T-cell (primary cell): ENCODE data around the gene LGI4. TPM values are rescaled to one million over a fixed set of nuclear protein-coding genes. Genes with fewer than 3 reads are reported as not detected.
A peak's percentile ranks its signal among the peaks of the same experiment; 100 is the strongest.
"Not testable (repeated sequence)": the region's sequence is repeated elsewhere in the genome, so short reads cannot be mapped to it uniquely, and the experiment has no call there.

Experiments used
- ATAC-seq, 4 experiments: fragments of 200-7000 bp in 3 of 4; fragments of 150-1000 bp in 1 of 4; cut with Tn5 transposase; replicated peaks in 1 of 4; 1 replicate in 3 of 4; 2 replicates in 1 of 4; pipeline ENCODE4 v1.10.0; 2021; ENCODE audit warnings: moderate library complexity in 3 of 4, mild to moderate bottlenecking in 2 of 4, moderate number of reproducible peaks in 1 of 4
- CTCF ChIA-PET, 2 donors: fragments of 300-600 bp; sonication (Branson Sonifier 250); formaldehyde crosslinking; loops; one replicate each; lab custom pipeline; 2022; ENCODE audit warnings: antibody characterized with exemption in 2 of 2; lab: Charles Lee
- POLR2A ChIA-PET, 2 donors: fragments of 300-600 bp; sonication (Branson Sonifier 250); formaldehyde crosslinking; loops; one replicate each; lab custom pipeline; 2022; ENCODE audit warnings: antibody characterized with exemption in 2 of 2; lab: Charles Lee
- DNase-seq, 35 experiments: peaks; one replicate each; pipeline versions ENCODE4 v3.0.0 to v3.0.0-alpha.2; 2013 to 2023
- H3K27ac ChIP-seq: one replicate; pipeline ENCODE4 v1.5.1; 2013; ENCODE audit warnings: low read length
- H3K27me3 ChIP-seq, 2 experiments: replicated peaks in 1 of 2; 1 replicate in 1 of 2; 2 replicates in 1 of 2; pipeline versions ENCODE4 v1.6.1 to v1.7.0; 2013; ENCODE audit warnings: low read length in 1 of 2, mixed read lengths in 1 of 2; ENCODE audit not compliant: control insufficient read depth in 2 of 2, insufficient read depth in 2 of 2; ENCODE audit errors: extremely low read depth in 1 of 2
- H3K36me3 ChIP-seq, 2 donors: 1 replicate in 1 of 2; 2 replicates in 1 of 2; pipeline versions ENCODE4 v1.6.1 to v1.7.0; 2013; ENCODE audit warnings: low read length in 1 of 2; ENCODE audit not compliant: control insufficient read depth in 2 of 2, insufficient read depth in 1 of 2; ENCODE audit errors: extremely low read depth in 1 of 2
- H3K4me1 ChIP-seq, 2 experiments: 1 replicate in 1 of 2; 2 replicates in 1 of 2; pipeline versions ENCODE4 v1.6.1 to v1.7.0; 2013; ENCODE audit warnings: low read length in 2 of 2, mixed read lengths in 1 of 2; ENCODE audit not compliant: insufficient read depth in 2 of 2, control insufficient read depth in 1 of 2; ENCODE audit errors: extremely low read depth in 1 of 2
- H3K4me3 ChIP-seq, 2 donors: 1 replicate in 1 of 2; 2 replicates in 1 of 2; pipeline versions ENCODE4 v1.5.1 to v1.7.0; 2013; ENCODE audit warnings: mild to moderate bottlenecking in 2 of 2, low read length in 1 of 2, moderate library complexity in 1 of 2; ENCODE audit not compliant: control insufficient read depth in 1 of 2; ENCODE audit errors: extremely low read depth in 1 of 2
- H3K9me3 ChIP-seq: 2 replicates; pipeline ENCODE4 v1.7.0; 2013
- H3K27ac Mint-ChIP-seq, 2 donors: one replicate each; pipeline ENCODE4 v1.8.0; 2020 to 2021; ENCODE audit warnings: mild to moderate bottlenecking in 2 of 2, mixed read lengths in 2 of 2
- H3K27me3 Mint-ChIP-seq, 2 donors: one replicate each; pipeline ENCODE4 v1.8.0; 2021 to 2022; ENCODE audit warnings: mixed read lengths in 2 of 2
- H3K36me3 Mint-ChIP-seq: one replicate; pipeline ENCODE4 v1.8.0; 2021; ENCODE audit warnings: mixed read lengths
- H3K4me1 Mint-ChIP-seq, 3 donors: one replicate each; pipeline ENCODE4 v1.8.0; 2020 to 2022; ENCODE audit warnings: mixed read lengths in 3 of 3, mild to moderate bottlenecking in 1 of 3
- H3K4me3 Mint-ChIP-seq, 3 donors: one replicate each; pipeline ENCODE4 v1.8.0; 2020 to 2022; ENCODE audit warnings: mild to moderate bottlenecking in 3 of 3, mixed read lengths in 3 of 3, moderate library complexity in 3 of 3
- H3K9me3 Mint-ChIP-seq, 3 donors: one replicate each; pipeline ENCODE4 v1.8.0; 2020 to 2022; ENCODE audit warnings: mixed read lengths in 3 of 3
- WGBS: methylation state at CpG from one replicate; pipeline ENCODE4 v1.1.5; 2013; ENCODE audit warnings: missing lambda C conversion rate; ENCODE audit not compliant: insufficient coverage; 5-methylcytosine and 5-hydroxymethylcytosine counted together
- total RNA-seq, 35 experiments: library from RNA in 6 of 35; stranded (reverse) in 6 of 35; fragments of 120-200 nt in 1 of 35; gene quantifications; one replicate each; pipeline versions ENCODE4 v1.2.1 to v1.2.4 and lab custom pipeline; 2013 to 2026

LGI4 gene
- total RNA-seq, 5 donors from 2014 or later (not counting 1 experiment from before 2014, with no cell fraction given) = 0.15 to 1.1 (median 0.89) TPM

GRCh38 chr19:35136231-35136630 lies 1.4 kb upstream of the LGI4 start:
- DNase-seq (no peak), ATAC-seq (no peak)
- H3K4me3 ChIP-seq = no peak overlapping the region
- ChIA-PET CTCF (interaction anchor here in 1 of 2 donors (0.6 to 1.3 kb wide), 3 partner anchors 10 to 471 kb away, joined by 4 read pairs; no protein-coding TSS in a partner anchor), POLR2A (interaction anchor here in 1 of 2 donors (0.8 kb wide), 1 partner anchor 32 kb away, joined by 3 read pairs; no protein-coding TSS in a partner anchor)
- peaks cover 0 to 17% of the 10 kb centered on the region in 2 experiments for H3K27me3 ChIP-seq
- Mint-ChIP-seq H3K4me1 (peaks cover 10 to 18% (median 14%) of the 10 kb centered on the region in 3 donors), H3K27ac (no peak overlapping the region), H3K4me3 (no peak overlapping the region), H3K9me3 (peaks cover 0 to 12% (median 0%) of the 10 kb centered on the region in 3 donors), H3K27me3 (peaks cover 0 to 3% of the 10 kb centered on the region in 2 donors), H3K36me3 (no peaks in the 10 kb centered on the region)
- H3K9me3 ChIP-seq = no peaks in the 10 kb centered on the region
- WGBS = 79% methylated on average over 10 of the region's 11 CpGs
- no peak overlapping the region for H3K27ac ChIP-seq
- H3K4me1 ChIP-seq = peaks cover 0 to 15% of the 10 kb centered on the region in 2 experiments
- no peaks in the 10 kb centered on the region for H3K36me3 ChIP-seq

- Histone ChIP-seq H3K27ac (no peak overlapping the region), H3K4me1 (peaks cover 0 to 9% of the 10 kb centered on the region in 2 experiments), H3K27me3 (peaks cover 0 to 16% of the 10 kb centered on the region in 2 experiments), H3K36me3 (no peaks in the 10 kb centered on the region), H3K4me3 (no peak overlapping the region), H3K9me3 (no peaks in the 10 kb centered on the region)
- ATAC-seq = peak; percentile 59 to 86 (median 80)
- H3K27me3 Mint-ChIP-seq = no peaks in the 10 kb centered on the region
- peak in 29 of 35 experiments; percentile 29 to 77 (median 54) for DNase-seq
- CTCF ChIA-PET = interaction anchor here in 1 of 2 donors (1.1 kb wide), 1 partner anchor 19 kb away, joined by 4 read pairs; the partner anchor contains the start of gene FXYD5
- H3K9me3 Mint-ChIP-seq = peaks cover 0 to 12% (median 0%) of the 10 kb centered on the region in 3 donors
- H3K27ac Mint-ChIP-seq = no peak overlapping the region
- 0% methylated on average over 3 of the region's 7 CpGs for WGBS
- no peak overlapping the region for H3K4me3 Mint-ChIP-seq
- POLR2A ChIA-PET = no interaction called here
- peaks cover 2 to 12% (median 8%) of the 10 kb centered on the region in 3 donors for H3K4me1 Mint-ChIP-seq
- H3K36me3 Mint-ChIP-seq = no peaks in the 10 kb centered on the region
These were observed 590 bp upstream of the LGI4 start for GRCh38 chr19:35135389-35135909.

DNA sequence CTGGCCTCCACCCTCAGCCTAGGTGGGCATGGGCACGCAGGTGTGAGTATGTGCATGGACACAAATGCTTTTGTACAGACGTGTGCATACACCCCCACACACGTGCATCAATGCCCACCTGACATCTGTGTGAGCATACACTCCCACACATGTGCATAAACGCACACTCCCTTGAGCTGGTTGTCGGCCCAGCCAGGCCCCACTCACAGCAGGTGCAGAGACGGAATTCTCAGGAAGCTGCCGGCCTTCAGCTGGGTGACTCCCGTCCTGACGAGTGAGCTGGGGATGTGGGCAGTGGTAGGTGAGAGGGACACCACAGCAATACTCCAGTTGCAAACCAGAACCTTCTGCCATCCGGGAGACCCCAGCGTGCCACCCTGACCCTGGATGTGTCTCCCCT lies 1.0 kb downstream of the LGI4 start:
- H3K9me3 ChIP-seq = no peaks in the 10 kb centered on the region
- peaks cover 0 to 6% of the 10 kb centered on the region in 2 experiments for H3K4me1 ChIP-seq
- no peak overlapping the region for H3K27ac Mint-ChIP-seq
- H3K9me3 Mint-ChIP-seq = peaks cover 0 to 12% (median 0%) of the 10 kb centered on the region in 3 donors
- no peak overlapping the region for H3K4me3 ChIP-seq
- no peaks in the 10 kb centered on the region for H3K27me3 Mint-ChIP-seq
- ChIA-PET CTCF (no interaction called here), POLR2A (interaction anchor here in 1 of 2 donors (0.5 kb wide), 1 partner anchor 50 kb away, joined by 3 read pairs; no protein-coding TSS in a partner anchor)
- 84% methylated on average over 4 of the region's 11 CpGs for WGBS
- H3K4me3 Mint-ChIP-seq = no peak overlapping the region
- H3K4me1 Mint-ChIP-seq = peaks cover 0 to 12% (median 8%) of the 10 kb centered on the region in 3 donors
- H3K36me3 Mint-ChIP-seq = no peaks in the 10 kb centered on the region
- H3K27ac ChIP-seq = no peak overlapping the region
- H3K36me3 ChIP-seq = no peaks in the 10 kb centered on the region
- peaks cover 0 to 2% of the 10 kb centered on the region in 2 experiments for H3K27me3 ChIP-seq
- DNase-seq (no peak), ATAC-seq (no peak)

DNA sequence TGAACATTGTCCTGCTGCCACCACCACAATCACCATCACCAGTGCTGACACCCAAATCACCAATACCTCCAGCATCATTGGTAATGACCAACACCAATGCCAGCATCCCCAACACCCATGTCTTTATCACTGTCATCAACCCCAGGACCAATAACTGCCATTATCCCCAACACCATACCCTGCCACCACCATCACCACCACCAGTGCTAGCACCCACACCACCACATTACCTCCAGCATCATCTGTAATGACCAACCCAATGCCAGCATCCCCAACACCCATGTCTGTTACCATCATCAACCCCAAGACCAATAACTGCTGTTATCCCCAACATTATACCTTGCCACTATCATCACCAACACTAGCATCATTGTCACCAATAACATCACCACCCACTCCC lies 2.6 kb downstream of the LGI4 start:
- no peaks in the 10 kb centered on the region for H3K36me3 Mint-ChIP-seq
- POLR2A ChIA-PET = no interaction called here
- CTCF ChIA-PET = no interaction called here
- peaks cover 0 to 10% (median 6%) of the 10 kb centered on the region in 3 donors for H3K4me1 Mint-ChIP-seq
- DNase-seq (no peak), ATAC-seq (no peak)
- no peaks in the 10 kb centered on the region for H3K9me3 ChIP-seq
- no peaks in the 10 kb centered on the region for H3K27me3 ChIP-seq
- peaks cover 0 to 12% (median 0%) of the 10 kb centered on the region in 3 donors for H3K9me3 Mint-ChIP-seq
- H3K36me3 ChIP-seq = no peaks in the 10 kb centered on the region
- no peaks in the 10 kb centered on the region for H3K27me3 Mint-ChIP-seq
- peaks cover 0 to 6% of the 10 kb centered on the region in 2 experiments for H3K4me1 ChIP-seq
- H3K4me3 ChIP-seq = no peak overlapping the region
- no peak overlapping the region for H3K27ac ChIP-seq
- no peak overlapping the region for H3K27ac Mint-ChIP-seq
- no peak overlapping the region for H3K4me3 Mint-ChIP-seq

GRCh38 chr19:35130761-35131720 lies 3.8 kb downstream of the LGI4 start:
- Mint-ChIP-seq H3K36me3 (no peaks in the 10 kb centered on the region), H3K27ac (no peak overlapping the region), H3K4me3 (no peak overlapping the region), H3K9me3 (peaks cover 0 to 12% (median 0%) of the 10 kb centered on the region in 3 donors), H3K27me3 (no peaks in the 10 kb centered on the region), H3K4me1 (peaks cover 0 to 6% (median 6%) of the 10 kb centered on the region in 3 donors)
- Histone ChIP-seq H3K4me1 (peaks cover 0 to 6% of the 10 kb centered on the region in 2 experiments), H3K9me3 (no peaks in the 10 kb centered on the region), H3K27me3 (no peaks in the 10 kb centered on the region), H3K36me3 (no peaks in the 10 kb centered on the region), H3K27ac (no peak overlapping the region), H3K4me3 (no peak overlapping the region)
- POLR2A ChIA-PET = interaction anchor here in 1 of 2 donors (0.6 kb wide), 1 partner anchor 123 kb away, joined by 3 read pairs; no protein-coding TSS in a partner anchor
- DNase-seq (no peak), ATAC-seq (no peak)
- WGBS = 85% methylated on average over 16 of the region's 31 CpGs
- CTCF ChIA-PET = no interaction called here

DNA sequence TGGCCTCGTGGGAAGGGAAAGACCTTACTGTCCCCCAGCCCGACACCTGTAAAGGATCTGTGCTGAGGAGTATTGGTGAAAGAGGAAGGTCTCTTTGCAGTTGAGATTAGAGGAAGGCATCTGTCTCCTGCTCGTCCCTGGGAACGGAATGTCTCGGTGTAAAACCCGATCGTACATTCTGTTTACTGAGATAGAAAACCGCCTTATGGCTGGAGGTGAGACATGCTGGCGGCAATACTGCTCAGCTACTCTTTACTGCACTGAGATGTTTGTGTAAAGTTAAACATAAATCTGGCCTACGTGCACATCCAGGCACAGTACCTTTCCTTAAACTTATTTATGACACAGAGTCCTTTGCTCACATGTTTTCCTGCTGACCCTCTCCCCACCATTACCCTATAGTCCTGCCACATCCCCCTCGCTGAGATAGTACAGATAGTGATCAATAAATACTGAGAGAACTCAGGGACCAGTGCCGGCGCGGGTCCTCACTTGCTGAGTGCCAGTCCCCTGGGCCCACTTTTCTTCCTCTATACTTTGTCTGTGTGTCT lies 5.1 kb downstream of the LGI4 start:
- H3K36me3 ChIP-seq, H3K27ac Mint-ChIP-seq, ATAC-seq, H3K27me3 ChIP-seq, DNase-seq, H3K4me3 ChIP-seq, CTCF ChIA-PET, H3K36me3 Mint-ChIP-seq, H3K27ac ChIP-seq, H3K9me3 ChIP-seq, H3K4me1 Mint-ChIP-seq, H3K4me1 ChIP-seq, H3K4me3 Mint-ChIP-seq, H3K27me3 Mint-ChIP-seq: not testable (repeated sequence)
- peaks cover 0 to 12% (median 0%) of the 10 kb centered on the region in 3 donors for H3K9me3 Mint-ChIP-seq
- WGBS = 51% methylated on average over 2 of the region's 14 CpGs
- POLR2A ChIA-PET = interaction anchor here in 1 of 2 donors (0.6 kb wide), 1 partner anchor 122 kb away, joined by 3 read pairs; no protein-coding TSS in a partner anchor
